T47D (cell line): ENCODE results near the gene CNPY2.
"Not testable (repeated sequence)": the region's sequence is repeated elsewhere in the genome, so short reads cannot be mapped to it uniquely, and the experiment has no call there.

Experiments
- DNase-seq, 2 experiments: peaks; one replicate each; pipeline versions ENCODE4 v3.0.0 to v3.0.0-alpha.2; 2011 to 2012; ENCODE audit warnings: low read depth in 1 of 2, low spot score in 1 of 2
- JUND ChIP-seq: IDR thresholded peaks from 2 replicates; pipeline ENCODE4 v1.6.1; 2012; ENCODE audit warnings: low read depth
- in situ Hi-C: cut with HindIII; loops from 2 replicates; pipeline ENCODE4 v1.10.0; 2016; ENCODE audit warnings: low sequenced_read_pairs, low pct_unique_long_range_greater_than_20kb

CNPY2 gene

GRCh38 chr12:56315622-56316473 is at the start of gene CNPY2:
Gene CNPY2, minus strand, starts transcription at chr12:56315988. Its CDS starts 771 bp downstream, at chr12:56315217.
- peak; percentile 92 to 99 for DNase-seq
- no peak for TF ChIP-seq JUND
- in situ Hi-C loops, result no loop called here

GRCh38 chr12:56362130-56363059 is 46.6 kb upstream of the CNPY2 start, which contains the start of gene APOF:
Gene APOF, minus strand, starts transcription at chr12:56362857. Its CDS starts 112 bp downstream, at chr12:56362745.
- in situ Hi-C loops, result no loop called here
- peak in 1 of 2 experiments; percentile 24 for DNase-seq
- no peak for TF ChIP-seq JUND

DNA sequence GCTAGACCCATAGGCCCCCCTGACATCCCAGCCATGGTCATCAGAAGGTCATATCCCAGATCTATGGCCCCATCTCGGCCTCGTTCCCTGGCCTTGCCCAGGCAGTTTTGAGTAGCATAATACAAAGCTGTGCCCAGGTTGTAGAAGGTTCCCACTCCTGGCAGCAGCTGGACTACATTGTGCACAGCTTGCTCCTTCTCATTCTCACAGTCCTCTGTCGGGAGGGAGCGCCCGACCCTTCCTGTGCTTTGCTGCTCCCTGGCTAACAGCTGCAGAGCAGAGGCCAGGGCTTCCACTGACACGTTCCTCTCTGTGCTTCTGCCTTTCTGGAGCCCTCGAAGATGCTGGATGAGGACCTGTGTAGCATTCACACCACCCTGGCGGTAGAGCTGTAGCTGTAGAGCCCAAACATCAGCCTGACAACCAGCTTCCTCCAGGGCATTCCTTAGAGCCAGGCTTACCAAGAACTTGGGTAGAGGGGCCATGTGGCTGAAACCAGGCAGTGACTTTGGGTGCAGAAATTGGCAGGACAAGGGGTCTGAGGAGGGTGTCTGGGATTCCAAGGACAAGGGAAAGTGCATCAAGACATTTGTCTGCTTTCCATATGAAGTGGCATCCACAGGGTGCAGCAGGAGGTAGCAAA is 45.8 kb upstream of the CNPY2 start:
- no peak for TF ChIP-seq JUND
- in situ Hi-C loops, result no loop called here
- DNase-seq, result no peak

- no peak for TF ChIP-seq JUND
- in situ Hi-C loops, result no loop called here
- peak; percentile 94 to 100 for DNase-seq
Observed at GRCh38 chr12:56359851-56360767, 44.3 kb upstream of the CNPY2 start, which contains the start of gene STAT2. Gene STAT2, minus strand, starts transcription at chr12:56360107. Its CDS starts 3,536 bp downstream, at chr12:56356571.

GRCh38 chr12:56358836-56359532 is 43.2 kb upstream of the CNPY2 start:
- in situ Hi-C loops, result no loop called here
- no peak for DNase-seq
- TF ChIP-seq JUND, result no peak

DNA sequence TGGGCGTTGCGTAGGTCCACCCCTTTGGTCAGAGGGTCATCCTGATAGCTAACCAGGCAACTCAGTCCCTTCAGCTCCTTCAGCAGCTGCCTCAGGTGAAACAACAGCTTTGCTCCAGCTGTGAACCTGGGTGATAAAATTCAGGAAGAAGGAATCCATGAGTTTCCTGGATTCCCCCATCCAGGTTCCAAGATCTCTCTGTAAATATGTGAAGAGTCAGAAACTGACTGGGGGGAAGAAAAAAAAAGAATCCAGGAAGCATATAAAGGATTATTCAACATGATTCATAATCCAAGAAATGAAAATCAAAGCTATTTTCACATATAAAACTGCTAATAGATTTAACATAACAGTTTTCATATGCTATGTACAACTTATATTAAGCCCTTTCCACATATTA is 35.5 kb upstream of the CNPY2 start:
- no peak for TF ChIP-seq JUND
- in situ Hi-C loops, result no loop called here
- DNase-seq, result no peak

DNA sequence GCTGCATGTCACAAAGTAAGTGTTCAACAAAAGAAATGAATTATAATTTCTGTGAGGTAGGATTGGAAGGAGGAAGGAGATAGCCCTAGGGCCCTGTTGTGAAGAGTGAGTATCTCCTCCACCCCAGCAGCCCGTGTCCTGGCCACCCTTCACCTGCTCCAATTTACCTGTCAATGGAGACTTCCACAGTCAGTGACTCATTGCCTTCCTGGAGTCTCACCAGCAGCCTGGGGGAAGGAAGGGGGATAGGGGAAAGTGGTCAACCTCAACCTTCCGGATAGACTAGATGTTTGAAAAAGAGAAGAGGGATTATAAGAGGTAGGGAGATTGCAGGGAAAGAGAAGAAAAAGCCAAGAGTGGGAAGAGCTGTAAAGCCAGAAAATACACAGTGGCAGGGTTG is 34.9 kb upstream of the CNPY2 start:
- in situ Hi-C loops, result no loop called here

DNA sequence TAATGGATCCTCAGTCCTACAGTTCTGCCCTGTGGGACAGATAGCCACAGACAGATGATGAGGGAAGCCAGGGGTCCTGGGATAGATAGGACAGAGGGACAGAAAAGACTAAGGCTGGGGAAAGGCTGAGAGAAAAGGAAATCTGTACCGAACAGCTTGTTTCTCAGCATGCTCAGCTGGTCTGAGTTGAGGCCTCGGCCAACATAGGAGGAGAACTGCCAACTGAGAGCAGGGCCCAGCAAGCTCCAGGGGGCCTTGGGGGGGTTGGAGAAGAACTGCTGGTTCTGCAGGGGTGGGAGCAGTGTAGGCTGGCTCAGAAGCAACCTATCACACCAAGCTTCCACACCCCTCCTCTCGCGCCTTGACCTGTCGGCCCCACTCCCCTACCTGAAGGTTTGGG is 33.0 kb upstream of the CNPY2 start:
- in situ Hi-C loops, result no loop called here
- DNase-seq, result no peak
- TF ChIP-seq JUND, result no peak

More for the DNA sequence above, 34.9 kb upstream of the CNPY2 start:
- TF ChIP-seq JUND, result no peak
- DNase-seq, result no peak

GRCh38 chr12:56347255-56347654 is 31.5 kb upstream of the CNPY2 start:
- in situ Hi-C loops, DNase-seq: not testable (repeated sequence)

- no peak for DNase-seq
- TF ChIP-seq JUND, result no peak
- in situ Hi-C loops, result no loop called here
Observed at GRCh38 chr12:56346675-56347074, 30.9 kb upstream of the CNPY2 start.

DNA sequence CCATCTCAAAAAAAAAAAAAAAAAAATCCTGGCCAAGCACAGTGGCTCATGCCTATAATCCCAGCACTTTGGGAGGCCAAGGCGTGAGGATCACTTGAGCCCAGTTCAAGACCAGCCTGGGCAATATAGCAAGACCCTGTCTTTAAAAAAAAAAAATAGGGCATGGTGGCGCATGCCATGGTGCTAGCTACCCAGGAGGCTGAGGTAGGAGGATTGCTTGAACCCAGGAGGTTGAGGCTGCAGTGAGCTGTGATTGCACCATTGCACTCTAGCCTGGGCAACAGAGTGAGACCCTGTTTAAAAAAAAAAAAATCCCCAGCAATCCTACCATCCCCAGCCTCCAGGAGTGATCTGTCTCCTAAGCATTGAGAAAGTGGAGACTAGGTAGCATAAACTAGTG is 26.5 kb upstream of the CNPY2 start:
- DNase-seq, in situ Hi-C loops: not testable (repeated sequence)
